NCI-H345 (cell line): ENCODE results near the gene CDK18.
"Not testable (repeated sequence)": the region's sequence is repeated elsewhere in the genome, so short reads cannot be mapped to it uniquely, and the experiment has no call there.

Experiments used
- DNase-seq: peaks from one replicate; lab custom pipeline; 2025; lab: John Stamatoyannopoulos, UW

The CDK18 gene

GRCh38 chr1:205504311-205505075 lies at the start of gene CDK18:
Gene CDK18 (plus strand): TSS chr1:205504669. CDS start chr1:205523168, 18,499 bp downstream.
- peak; percentile 59 for DNase-seq

DNA sequence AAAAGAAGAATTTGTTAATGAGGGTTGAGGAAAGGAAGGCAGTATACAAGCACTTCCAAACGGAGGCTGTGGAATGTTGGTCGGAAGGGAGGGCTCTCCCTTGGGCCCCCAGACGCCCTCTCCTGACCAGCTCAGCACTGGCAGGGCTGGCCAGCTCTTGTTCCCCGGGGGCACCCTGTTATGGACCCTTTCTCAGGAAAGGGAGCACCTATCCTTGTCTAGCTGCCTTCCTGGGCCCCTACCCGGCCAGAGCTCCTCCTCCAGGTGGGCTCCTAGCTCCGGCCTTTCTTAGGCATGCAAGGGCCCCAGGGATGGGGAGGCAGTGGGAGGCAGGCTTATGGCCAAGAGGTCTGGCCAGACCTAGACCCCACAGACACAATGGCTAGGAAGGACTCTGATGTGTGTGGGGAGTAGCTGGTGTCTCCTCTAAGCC lies 49.5 kb upstream of the CDK18 start:
- DNase-seq = no peak

GRCh38 chr1:205455581-205456382 lies 48.7 kb upstream of the CDK18 start, which contains the start of gene BLACAT1:
Gene BLACAT1 (minus strand): TSS chr1:205456045.
- DNase-seq = no peak

DNA sequence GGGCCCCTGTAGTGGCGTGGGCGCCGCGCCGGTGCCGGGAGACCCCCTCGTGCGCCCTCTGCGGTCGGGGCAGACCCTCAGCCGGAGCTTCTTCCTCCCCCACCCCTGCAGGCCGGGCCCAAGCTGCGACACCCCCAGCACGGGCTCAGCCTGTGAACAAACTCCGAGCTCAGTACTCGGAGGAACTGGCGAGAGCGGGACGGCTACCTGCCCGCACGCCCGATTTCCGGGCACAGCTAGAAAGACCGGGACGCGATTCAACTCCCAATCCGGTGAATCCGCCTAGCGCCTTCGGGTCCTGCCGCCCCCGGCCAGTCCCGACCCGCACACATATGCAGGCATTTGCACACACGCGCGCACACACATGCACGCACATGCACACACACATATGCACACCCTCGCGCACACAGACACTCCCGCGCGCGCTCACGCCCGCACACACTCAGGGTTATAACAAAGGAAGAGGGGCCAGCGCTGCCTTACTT lies 48.0 kb upstream of the CDK18 start:
- peak; percentile 38 for DNase-seq

- peak; percentile 49 for DNase-seq
These were observed 47.4 kb upstream of the CDK18 start for GRCh38 chr1:205456868-205457745.

- DNase-seq = no peak
These were observed 45.5 kb upstream of the CDK18 start for GRCh38 chr1:205458777-205459566.

- no peak for DNase-seq
These were observed 39.1 kb upstream of the CDK18 start for GRCh38 chr1:205465392-205465791.

- DNase-seq = no peak
These were observed 37.8 kb upstream of the CDK18 start for GRCh38 chr1:205466595-205467220.

- DNase-seq = no peak
These were observed 34.3 kb upstream of the CDK18 start for GRCh38 chr1:205470131-205470530.

DNA sequence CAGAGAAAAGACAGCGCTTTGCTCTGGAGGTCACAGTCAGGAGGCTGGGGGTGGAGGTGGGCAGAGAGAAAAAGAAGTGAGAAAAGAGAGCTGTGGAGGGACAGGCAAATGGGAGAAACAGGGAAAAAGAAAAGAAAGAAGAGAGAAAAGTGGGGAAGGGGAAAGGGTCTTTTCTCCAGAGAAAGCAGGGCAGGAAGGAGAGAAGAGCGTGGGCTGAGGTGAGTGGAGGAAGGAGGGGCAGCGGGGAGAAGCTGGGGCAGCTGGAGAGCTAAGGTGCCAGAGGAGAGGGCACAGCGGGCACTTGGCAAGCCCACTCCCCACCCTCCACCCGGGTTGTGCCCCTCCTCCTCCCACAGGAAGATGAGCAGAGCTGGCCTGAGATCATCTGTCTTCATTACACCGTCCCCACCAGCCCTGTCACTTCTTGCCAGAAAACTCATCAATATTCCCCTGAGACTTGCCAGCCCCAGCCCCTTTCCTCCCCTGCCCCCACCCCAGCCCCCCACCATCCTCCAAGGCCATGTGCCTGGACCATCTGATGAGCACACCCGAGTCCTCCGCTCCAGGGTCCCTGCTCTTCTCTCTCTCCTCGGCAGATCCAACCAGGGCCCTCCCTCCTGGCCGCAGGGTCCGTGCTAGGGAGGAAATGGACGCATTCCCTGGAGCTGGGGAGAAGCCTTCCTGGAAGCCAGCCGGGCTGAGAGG lies 31.6 kb upstream of the CDK18 start:
- DNase-seq = no peak

- DNase-seq = no peak
These were observed 31.0 kb upstream of the CDK18 start for GRCh38 chr1:205473475-205473874.

- DNase-seq = no peak
These were observed 30.5 kb upstream of the CDK18 start for GRCh38 chr1:205473966-205474365.

DNA sequence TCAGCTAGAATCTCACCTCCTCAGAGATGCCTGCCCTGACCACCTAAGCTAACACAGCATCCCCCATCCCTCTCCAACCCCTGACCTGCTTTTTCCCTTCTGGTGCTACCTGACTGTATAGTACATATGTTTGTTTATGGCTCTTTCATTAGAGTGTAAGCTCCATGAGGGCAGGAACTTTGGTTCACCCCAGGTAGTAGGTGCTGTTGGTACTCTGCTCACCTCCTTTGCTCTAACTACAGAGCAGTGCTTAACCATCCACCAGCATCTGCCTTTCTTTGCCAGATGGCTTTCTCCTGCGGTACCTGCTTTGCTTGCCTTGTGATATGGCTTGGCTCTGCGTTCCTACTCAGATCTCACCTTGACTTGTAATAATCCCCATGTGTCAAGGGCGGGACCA lies 29.9 kb upstream of the CDK18 start:
- no peak for DNase-seq

DNA sequence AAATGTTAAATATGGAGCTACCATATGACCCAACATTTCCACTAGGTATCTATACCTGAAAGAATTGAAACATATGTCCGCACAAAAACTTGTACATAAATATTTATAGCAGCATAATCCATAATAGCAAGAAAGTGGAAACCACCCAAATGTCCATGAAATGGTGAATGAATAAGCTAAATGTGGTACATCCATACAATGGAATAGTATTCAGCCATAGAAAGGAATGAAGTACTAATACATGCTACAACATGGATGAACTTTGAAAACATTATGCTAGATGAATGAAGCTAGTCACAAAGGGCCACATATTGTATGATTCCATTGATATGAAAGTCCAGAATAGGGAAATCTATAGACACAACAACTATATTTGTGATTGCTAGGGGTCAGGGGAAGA lies 28.6 kb upstream of the CDK18 start:
- no peak for DNase-seq

- no peak for DNase-seq
These were observed 27.8 kb upstream of the CDK18 start for GRCh38 chr1:205476648-205477047.

- DNase-seq = no peak
These were observed 27.2 kb upstream of the CDK18 start for GRCh38 chr1:205477121-205477758.

DNA sequence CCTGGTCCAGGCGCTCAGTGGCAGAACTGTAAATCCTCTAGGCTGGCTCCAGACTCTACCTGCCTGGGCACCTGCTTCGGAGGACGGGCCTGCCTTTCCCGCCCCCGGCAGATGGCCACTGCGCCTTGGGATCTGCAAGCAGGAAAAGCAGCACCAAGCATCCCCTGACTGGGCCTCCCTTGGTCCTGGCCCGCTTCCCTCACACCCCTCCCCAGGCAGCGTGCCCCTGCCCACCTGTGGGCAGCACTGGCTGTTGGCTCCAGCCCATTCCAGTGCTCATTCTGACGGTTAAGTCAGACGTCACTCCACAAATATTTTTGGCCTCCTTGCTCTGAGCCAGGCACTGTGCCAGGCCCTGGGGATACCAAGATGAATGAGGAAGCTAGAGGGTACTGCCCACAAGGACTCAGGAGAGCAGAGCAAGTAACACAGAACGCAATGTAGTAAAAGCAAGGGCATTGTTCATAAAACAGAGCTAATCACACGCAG lies 26.7 kb upstream of the CDK18 start:
- DNase-seq = peak; percentile 39

GRCh38 chr1:205478985-205479384 lies 25.5 kb upstream of the CDK18 start:
- DNase-seq = not testable (repeated sequence)

GRCh38 chr1:205480349-205480985 lies 24.0 kb upstream of the CDK18 start:
- no peak for DNase-seq
